OCI-M2 (cell line): ENCODE measurements around the gene ZBTB3.
A peak's percentile ranks its signal among the peaks of the same experiment; 100 is the strongest.
"Not testable (repeated sequence)": the region's sequence is repeated elsewhere in the genome, so short reads cannot be mapped to it uniquely, and the experiment has no call there.

Experiments used
- DNase-seq: peaks from one replicate; lab custom pipeline; 2025; ENCODE audit not compliant: unreplicated experiment; lab: John Stamatoyannopoulos, UW

The ZBTB3 gene

GRCh38 chr11:62753736-62754603 is at the start of gene ZBTB3:
ZBTB3 (minus strand) TSS chr11:62754160; CDS start chr11:62753664, 496 bp downstream.
- DNase-seq, result peak; percentile 91

- no peak for DNase-seq
These were observed 47.1 kb upstream of the ZBTB3 start for GRCh38 chr11:62801071-62801470.

- no peak for DNase-seq
These were observed 45.5 kb upstream of the ZBTB3 start for GRCh38 chr11:62799486-62799885.

GRCh38 chr11:62796281-62796680 is 42.3 kb upstream of the ZBTB3 start:
- no peak for DNase-seq

- DNase-seq, result no peak
These were observed 40.3 kb upstream of the ZBTB3 start for GRCh38 chr11:62794201-62794775.

- DNase-seq, result no peak
These were observed 38.2 kb upstream of the ZBTB3 start for GRCh38 chr11:62792202-62792575.

GRCh38 chr11:62791501-62792201 is 37.7 kb upstream of the ZBTB3 start, which contains the start of gene TMEM223:
TMEM223 (minus strand) TSS chr11:62792006; CDS start chr11:62791994, 12 bp downstream.
- peak; percentile 32 for DNase-seq

- DNase-seq, result no peak
These were observed 35.6 kb upstream of the ZBTB3 start for GRCh38 chr11:62789576-62789975.

- DNase-seq, result no peak
These were observed 35.0 kb upstream of the ZBTB3 start for GRCh38 chr11:62788991-62789390.

- DNase-seq, result peak; percentile 61
These were observed 33.2 kb upstream of the ZBTB3 start, which contains the start of gene TMEM179B for GRCh38 chr11:62787005-62787759. TMEM179B (plus strand) TSS chr11:62787402; CDS start chr11:62787432, 30 bp downstream.

- DNase-seq, result peak; percentile 40
These were observed 32.5 kb upstream of the ZBTB3 start for GRCh38 chr11:62786318-62787004.

GRCh38 chr11:62782753-62783152 is 28.8 kb upstream of the ZBTB3 start:
- no peak for DNase-seq

GRCh38 chr11:62778441-62778840 is 24.5 kb upstream of the ZBTB3 start:
- no peak for DNase-seq

GRCh38 chr11:62777389-62777788 is 23.4 kb upstream of the ZBTB3 start:
- no peak for DNase-seq

- DNase-seq, result no peak
These were observed 21.7 kb upstream of the ZBTB3 start for GRCh38 chr11:62775646-62776045.

GRCh38 chr11:62774407-62774806 is 20.4 kb upstream of the ZBTB3 start:
- no peak for DNase-seq

GRCh38 chr11:62771144-62772021 is 17.4 kb upstream of the ZBTB3 start, which contains the start of gene TAF6L:
TAF6L (plus strand) TSS chr11:62771396; CDS start chr11:62775784, 4,388 bp downstream.
- DNase-seq, result peak; percentile 94

- DNase-seq, result no peak
These were observed 16.8 kb upstream of the ZBTB3 start for GRCh38 chr11:62770778-62771143.

GRCh38 chr11:62760867-62761227 is 6.9 kb upstream of the ZBTB3 start:
- DNase-seq, result not testable (repeated sequence)
